Memory B cell (primary cell): ENCODE data around the gene CSTF1.
A peak's percentile ranks its signal among the peaks of the same experiment; 100 is the strongest.

ENCODE experiments used
- ATAC-seq: fragments of 150-1000 bp; cut with Tn5 transposase; 2 replicates; pipeline ENCODE4 v1.10.0; 2021; ENCODE audit warnings: low read depth, mild to moderate bottlenecking, moderate library complexity
- DNase-seq, 2 donors: peaks; one replicate each; pipeline ENCODE4 v3.0.0; 2022; ENCODE audit warnings: low spot score in 2 of 2
- H3K27ac Mint-ChIP-seq: one replicate; pipeline ENCODE4 v1.8.0; 2022; ENCODE audit warnings: mild to moderate bottlenecking, moderate library complexity, mixed read lengths
- H3K27me3 Mint-ChIP-seq: one replicate; pipeline ENCODE4 v1.8.0; 2022; ENCODE audit warnings: mixed read lengths
- H3K36me3 Mint-ChIP-seq: one replicate; pipeline ENCODE4 v1.8.0; 2022; ENCODE audit warnings: mild to moderate bottlenecking, mixed read lengths
- H3K4me1 Mint-ChIP-seq: one replicate; pipeline ENCODE4 v1.8.0; 2022; ENCODE audit warnings: mixed read lengths
- H3K4me3 Mint-ChIP-seq: one replicate; pipeline ENCODE4 v1.8.0; 2022; ENCODE audit warnings: mild to moderate bottlenecking, moderate library complexity, mixed read lengths
- H3K9me3 Mint-ChIP-seq: one replicate; pipeline ENCODE4 v1.8.0; 2022; ENCODE audit warnings: mixed read lengths

CSTF1 gene

GRCh38 chr20:56433221-56433879 lies 40.9 kb downstream of the CSTF1 start:
- no peak for ATAC-seq
- peaks cover 21% of the 10 kb centered on the region for H3K4me1 Mint-ChIP-seq
- H3K9me3 Mint-ChIP-seq = peaks cover 1% of the 10 kb centered on the region
- H3K27me3 Mint-ChIP-seq = no peaks in the 10 kb centered on the region
- H3K36me3 Mint-ChIP-seq = peaks cover 2% of the 10 kb centered on the region
- H3K4me3 Mint-ChIP-seq = no peak overlapping the region
- no peak overlapping the region for H3K27ac Mint-ChIP-seq
- no peak for DNase-seq

DNA sequence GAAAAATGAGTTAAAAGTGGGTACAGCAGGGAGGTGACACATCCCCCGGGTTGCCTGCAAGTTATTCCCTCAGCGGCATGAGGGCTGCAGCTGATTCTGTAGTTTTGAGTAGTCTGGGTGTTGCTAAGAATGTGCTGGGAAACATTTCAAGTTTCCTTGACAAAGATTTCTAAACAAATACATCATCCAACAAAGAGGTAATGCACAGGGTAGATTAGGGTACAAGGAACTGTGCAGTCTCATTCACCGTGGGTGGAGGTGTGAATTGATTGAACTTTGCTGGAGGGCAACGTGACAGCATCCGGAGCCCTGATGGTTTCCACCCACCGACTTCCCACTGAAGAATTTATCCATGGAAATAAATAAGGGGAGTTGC lies 41.4 kb downstream of the CSTF1 start:
- Mint-ChIP-seq H3K4me3 (no peak overlapping the region), H3K4me1 (peaks cover 21% of the 10 kb centered on the region), H3K27ac (no peak overlapping the region), H3K9me3 (peaks cover 1% of the 10 kb centered on the region), H3K27me3 (no peaks in the 10 kb centered on the region), H3K36me3 (peaks cover 2% of the 10 kb centered on the region)
- no peak for ATAC-seq
- DNase-seq = no peak

DNA sequence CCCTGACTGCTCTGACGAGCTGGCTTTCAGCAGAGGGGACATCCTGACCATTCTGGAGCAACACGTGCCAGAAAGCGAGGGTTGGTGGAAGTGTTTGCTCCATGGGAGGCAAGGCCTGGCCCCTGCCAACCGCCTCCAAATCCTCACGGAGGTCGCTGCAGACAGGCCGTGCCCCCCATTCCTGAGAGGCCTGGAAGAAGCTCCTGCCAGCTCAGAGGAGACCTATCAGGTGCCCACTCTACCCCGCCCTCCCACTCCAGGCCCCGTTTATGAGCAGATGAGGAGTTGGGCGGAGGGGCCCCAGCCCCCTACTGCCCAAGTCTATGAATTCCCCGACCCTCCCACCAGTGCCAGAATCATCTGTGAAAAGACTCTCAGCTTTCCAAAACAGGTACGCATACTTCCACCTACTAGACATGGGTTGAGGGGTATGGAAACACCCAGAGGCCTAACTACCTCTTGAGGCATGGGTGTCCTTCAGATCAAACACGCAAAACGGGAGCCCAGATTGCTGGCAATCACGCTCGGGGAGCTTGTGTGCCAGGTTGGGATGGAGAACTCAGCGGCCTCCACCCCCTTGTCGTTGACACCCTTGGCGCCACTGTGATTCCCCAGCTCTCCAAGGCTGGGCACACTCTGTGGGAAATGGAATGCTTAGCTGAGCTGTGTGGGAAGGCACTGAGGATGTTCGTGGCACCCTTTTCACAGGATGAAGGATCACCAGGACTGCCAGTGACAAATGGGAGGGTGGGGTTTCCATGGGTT lies 44.9 kb downstream of the CSTF1 start:
- Mint-ChIP-seq H3K27ac (no peak overlapping the region), H3K36me3 (no peaks in the 10 kb centered on the region), H3K4me1 (peaks cover 10% of the 10 kb centered on the region), H3K4me3 (no peak overlapping the region), H3K9me3 (no peaks in the 10 kb centered on the region), H3K27me3 (no peaks in the 10 kb centered on the region)
- no peak for DNase-seq
- ATAC-seq = no peak

GRCh38 chr20:56438284-56438683 lies 45.8 kb downstream of the CSTF1 start:
- ATAC-seq = no peak
- Mint-ChIP-seq H3K4me3 (no peak overlapping the region), H3K27me3 (no peaks in the 10 kb centered on the region), H3K36me3 (no peaks in the 10 kb centered on the region), H3K4me1 (peaks cover 10% of the 10 kb centered on the region), H3K9me3 (no peaks in the 10 kb centered on the region), H3K27ac (no peak overlapping the region)
- no peak for DNase-seq

DNA sequence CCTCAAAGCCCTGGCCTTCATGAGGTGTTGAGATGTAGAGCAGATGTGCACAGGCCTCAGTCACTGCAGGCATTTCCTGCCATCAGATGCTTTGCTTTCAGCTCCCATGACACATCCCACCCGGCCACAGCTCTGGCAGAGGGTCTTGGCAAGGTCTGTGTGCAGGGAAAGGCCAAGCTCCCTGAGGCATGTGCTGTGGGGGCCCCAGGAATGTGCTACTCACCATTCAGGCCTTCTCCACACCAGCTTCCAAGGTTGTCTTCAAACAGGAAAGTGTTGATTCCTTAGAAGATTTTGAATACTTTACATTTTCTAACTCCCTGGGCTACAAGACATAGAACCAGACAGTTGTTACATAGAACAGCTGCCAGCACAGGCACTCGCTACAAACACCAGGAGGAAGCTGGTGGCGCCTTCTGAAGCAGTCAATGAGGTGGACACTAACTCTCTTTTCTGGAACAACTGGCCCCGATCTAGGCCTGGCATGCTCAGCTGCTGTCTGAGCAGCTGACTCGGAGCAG lies 47.4 kb downstream of the CSTF1 start:
- Mint-ChIP-seq H3K9me3 (no peaks in the 10 kb centered on the region), H3K27me3 (peaks cover 3% of the 10 kb centered on the region), H3K4me3 (no peak overlapping the region), H3K36me3 (no peaks in the 10 kb centered on the region), H3K4me1 (peaks cover 10% of the 10 kb centered on the region), H3K27ac (no peak overlapping the region)
- no peak for ATAC-seq
- no peak for DNase-seq

GRCh38 chr20:56440346-56441007 lies 48.0 kb downstream of the CSTF1 start:
- Mint-ChIP-seq H3K4me1 (peaks cover 5% of the 10 kb centered on the region), H3K36me3 (no peaks in the 10 kb centered on the region), H3K4me3 (no peak overlapping the region), H3K9me3 (no peaks in the 10 kb centered on the region), H3K27ac (no peak overlapping the region), H3K27me3 (peaks cover 5% of the 10 kb centered on the region)
- ATAC-seq = peak; percentile 37
- no peak for DNase-seq

DNA sequence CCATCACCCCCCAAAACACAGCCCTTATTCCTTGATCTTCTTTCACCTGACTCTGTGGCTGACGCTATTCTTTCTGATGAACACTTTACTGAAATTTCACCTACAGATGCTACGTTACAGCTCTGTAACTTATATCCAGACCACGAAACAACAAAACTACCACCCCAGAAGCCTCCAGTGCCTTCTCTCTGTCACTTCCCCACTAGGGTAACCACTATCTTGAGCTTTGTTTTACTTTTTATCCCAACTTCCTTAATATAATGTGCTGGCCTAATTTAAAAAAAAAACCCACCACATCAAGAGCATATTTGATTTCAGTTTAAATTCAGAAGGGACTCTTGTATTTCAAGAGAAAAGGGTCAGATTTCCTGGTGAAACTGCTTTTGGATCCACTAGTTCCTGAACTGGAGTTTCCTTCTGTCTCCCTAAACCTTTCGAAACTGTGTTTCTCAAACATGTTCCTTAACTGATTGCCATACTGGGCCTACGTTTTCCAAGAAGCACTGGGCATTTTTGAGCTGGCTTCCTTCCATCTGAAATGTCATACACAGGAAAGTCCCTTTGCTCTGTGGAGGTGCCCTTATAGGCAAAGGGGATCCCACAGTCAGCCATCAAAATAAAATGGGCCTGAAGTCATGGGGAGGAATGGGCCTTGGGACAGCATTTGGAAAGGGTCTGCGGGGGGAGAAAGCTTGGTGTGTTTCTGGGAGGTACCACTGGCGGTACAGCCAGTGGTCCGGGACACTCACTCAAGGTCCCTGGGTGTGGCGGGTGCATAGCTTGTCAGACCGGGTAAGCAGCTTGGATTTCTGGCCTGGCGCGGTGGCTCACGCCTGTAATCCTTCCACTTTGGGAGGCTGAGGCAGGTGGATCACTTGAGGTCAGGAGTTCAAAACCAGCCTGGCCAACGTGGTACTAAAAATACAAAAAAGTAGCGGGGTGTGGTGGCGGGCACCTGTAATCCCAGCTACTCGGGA lies 50.2 kb downstream of the CSTF1 start:
- H3K9me3 Mint-ChIP-seq = no peaks in the 10 kb centered on the region
- H3K4me1 Mint-ChIP-seq = peaks cover 5% of the 10 kb centered on the region
- H3K36me3 Mint-ChIP-seq = no peaks in the 10 kb centered on the region
- ATAC-seq (no peak), DNase-seq (no peak)
- H3K4me3 Mint-ChIP-seq = no peak overlapping the region
- peaks cover 5% of the 10 kb centered on the region for H3K27me3 Mint-ChIP-seq
- no peak overlapping the region for H3K27ac Mint-ChIP-seq

DNA sequence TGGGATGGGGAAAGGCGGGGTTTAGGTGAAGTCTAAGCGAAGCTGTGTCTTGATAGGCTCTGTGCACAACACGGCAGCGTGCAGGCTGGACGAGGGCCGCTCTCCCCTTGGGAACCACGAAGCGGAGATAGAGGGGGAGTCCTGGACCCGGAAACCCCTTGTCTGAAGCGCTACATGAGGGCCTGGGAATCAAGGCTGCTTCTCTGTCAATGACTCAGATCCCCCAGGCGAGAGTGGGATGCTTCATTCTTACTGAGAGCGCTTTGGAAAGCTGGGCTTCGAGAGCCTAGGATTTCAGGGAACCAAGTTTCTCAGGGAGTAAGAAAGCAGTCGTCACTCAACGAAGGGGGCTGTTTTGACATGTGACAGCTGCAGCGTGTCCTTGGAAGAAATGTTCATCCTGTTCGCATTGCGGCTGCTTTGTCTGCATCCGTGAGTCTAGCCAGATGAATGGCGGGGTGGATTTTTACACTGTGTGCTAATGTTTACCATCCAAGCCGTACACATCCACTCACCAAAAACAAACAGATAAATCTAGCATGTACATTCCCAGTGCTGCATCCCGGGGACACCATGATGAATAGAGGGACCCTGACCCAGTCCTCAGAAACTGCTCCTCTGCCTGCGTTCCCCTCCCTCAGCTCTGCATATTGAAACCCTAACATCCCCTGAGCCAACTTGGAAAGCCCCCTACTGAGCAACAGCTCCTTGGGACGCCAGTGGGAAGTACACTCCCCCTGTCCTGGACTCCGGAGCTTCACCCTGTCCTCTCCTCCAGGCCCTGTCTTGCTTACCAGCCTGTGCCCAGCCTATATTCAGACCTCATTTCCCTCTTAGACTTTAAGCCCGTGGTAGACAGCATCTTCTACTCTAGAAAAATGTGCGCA lies 51.5 kb downstream of the CSTF1 start:
- H3K4me1 Mint-ChIP-seq = peaks cover 5% of the 10 kb centered on the region
- no peak overlapping the region for H3K27ac Mint-ChIP-seq
- ATAC-seq (no peak), DNase-seq (no peak)
- no peaks in the 10 kb centered on the region for H3K36me3 Mint-ChIP-seq
- peaks cover 5% of the 10 kb centered on the region for H3K27me3 Mint-ChIP-seq
- H3K9me3 Mint-ChIP-seq = no peaks in the 10 kb centered on the region
- no peak overlapping the region for H3K4me3 Mint-ChIP-seq

DNA sequence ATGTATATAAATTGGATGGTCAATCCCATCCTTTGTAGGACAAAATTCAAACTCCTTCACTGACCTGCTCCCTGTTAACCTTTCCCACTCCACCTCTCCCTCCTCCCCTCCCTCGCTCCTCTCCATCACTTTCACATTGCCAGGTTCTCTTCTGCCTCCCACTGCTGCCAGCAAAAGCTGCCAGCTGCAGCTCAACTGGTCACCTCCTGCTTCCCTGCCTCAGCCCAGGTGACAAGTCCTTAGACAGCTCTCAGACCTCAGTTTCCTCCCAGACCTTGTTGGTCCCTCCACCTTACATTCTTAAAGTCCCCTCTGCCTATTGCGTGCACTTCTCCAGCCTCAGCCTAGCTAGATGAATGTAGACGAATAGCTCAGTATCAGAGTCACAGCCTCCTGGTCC lies 52.7 kb downstream of the CSTF1 start:
- Mint-ChIP-seq H3K4me3 (no peak overlapping the region), H3K27me3 (peaks cover 5% of the 10 kb centered on the region), H3K36me3 (no peaks in the 10 kb centered on the region), H3K27ac (no peak overlapping the region), H3K4me1 (peaks cover 5% of the 10 kb centered on the region), H3K9me3 (no peaks in the 10 kb centered on the region)
- DNase-seq = no peak
- ATAC-seq = no peak

GRCh38 chr20:56445540-56445939 lies 53.1 kb downstream of the CSTF1 start:
- no peak overlapping the region for H3K27ac Mint-ChIP-seq
- ATAC-seq (no peak), DNase-seq (no peak)
- no peaks in the 10 kb centered on the region for H3K9me3 Mint-ChIP-seq
- peaks cover 2% of the 10 kb centered on the region for H3K4me1 Mint-ChIP-seq
- H3K27me3 Mint-ChIP-seq = peaks cover 5% of the 10 kb centered on the region
- H3K36me3 Mint-ChIP-seq = no peaks in the 10 kb centered on the region
- H3K4me3 Mint-ChIP-seq = no peak overlapping the region

DNA sequence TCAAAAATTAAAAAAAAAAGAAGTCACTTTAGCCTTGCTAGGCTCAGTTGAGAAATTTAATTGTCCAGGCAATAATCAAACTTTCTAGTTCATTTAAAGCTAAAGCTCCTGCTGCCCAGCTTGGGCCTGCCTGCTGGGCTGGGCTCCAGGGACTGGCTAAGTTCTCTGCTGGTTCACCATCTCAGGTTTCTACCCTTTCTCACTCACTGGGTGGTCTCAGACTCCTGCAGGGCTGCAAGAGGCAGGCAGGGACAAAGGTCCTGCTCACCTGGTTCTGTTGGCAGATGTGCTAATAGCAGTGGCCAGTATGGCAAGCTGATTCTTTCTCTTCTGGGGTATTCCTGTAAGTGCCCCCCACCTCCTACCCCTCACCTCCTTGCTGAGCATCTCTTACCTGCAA lies 54.8 kb downstream of the CSTF1 start:
- H3K4me3 Mint-ChIP-seq = no peak overlapping the region
- H3K4me1 Mint-ChIP-seq = peaks cover 2% of the 10 kb centered on the region
- H3K36me3 Mint-ChIP-seq = no peaks in the 10 kb centered on the region
- H3K27me3 Mint-ChIP-seq = peaks cover 5% of the 10 kb centered on the region
- DNase-seq (no peak), ATAC-seq (no peak)
- H3K9me3 Mint-ChIP-seq = no peaks in the 10 kb centered on the region
- H3K27ac Mint-ChIP-seq = no peak overlapping the region

- H3K4me3 Mint-ChIP-seq = no peak overlapping the region
- H3K27me3 Mint-ChIP-seq = peaks cover 2% of the 10 kb centered on the region
- H3K9me3 Mint-ChIP-seq = no peaks in the 10 kb centered on the region
- DNase-seq (no peak), ATAC-seq (no peak)
- H3K4me1 Mint-ChIP-seq = no peaks in the 10 kb centered on the region
- H3K27ac Mint-ChIP-seq = no peak overlapping the region
- no peaks in the 10 kb centered on the region for H3K36me3 Mint-ChIP-seq
These were observed 57.0 kb downstream of the CSTF1 start for GRCh38 chr20:56449459-56449858.
